ENCODE results near the gene GPATCH8.

Gene GPATCH8

DNA sequence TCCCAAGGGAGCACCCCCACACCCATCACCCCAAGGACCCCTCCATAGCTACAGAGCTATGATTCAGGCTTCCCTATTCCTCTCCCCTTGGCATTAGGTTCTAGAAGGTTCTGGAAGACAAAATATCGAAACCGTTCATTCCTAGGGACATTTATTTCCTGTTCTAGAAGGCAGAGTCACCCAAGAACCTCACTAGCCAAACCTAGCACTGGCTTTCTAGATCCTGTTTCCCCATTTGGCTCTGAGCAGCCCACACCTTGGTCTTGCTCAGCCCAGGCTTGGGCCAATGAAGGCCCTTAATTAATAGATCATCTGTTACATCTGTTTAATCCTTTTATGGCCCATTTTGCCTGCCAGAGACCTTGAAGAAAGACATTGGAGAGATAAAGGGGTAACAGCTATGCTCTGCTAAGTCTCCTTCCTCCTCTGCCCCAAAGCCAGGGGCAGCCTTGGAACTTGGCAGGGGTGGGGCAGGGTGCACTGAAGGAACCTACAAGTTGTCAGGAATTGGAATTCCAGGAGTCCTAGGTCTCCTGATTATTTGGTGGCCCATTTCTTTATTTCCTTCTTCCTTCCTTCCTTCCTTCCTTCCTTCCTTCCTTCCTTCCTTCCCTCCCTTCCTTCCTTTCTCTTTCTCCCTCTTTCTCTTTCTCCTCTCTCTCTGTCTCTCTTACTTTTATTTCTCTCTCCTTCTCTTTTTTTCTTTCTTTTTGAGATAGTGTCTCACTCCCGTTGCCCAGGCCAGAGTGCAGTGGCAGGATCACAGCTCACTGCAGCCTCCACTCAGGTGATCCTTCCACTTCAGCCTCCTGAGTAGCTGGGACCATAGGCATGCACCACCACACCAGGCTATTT is 45.4 kb upstream of the GPATCH8 start:
- H4K20me1 ChIP-seq (ENCODE audit: insufficient read depth, low read length, poor library complexity, severe bottlenecking), result no peaks in the 10 kb centered on the region
- no peaks in the 10 kb centered on the region for H3K79me2 ChIP-seq (ENCODE audit: insufficient read depth, low read length)
- no peaks in the 10 kb centered on the region for H3K27me3 ChIP-seq (ENCODE audit: insufficient read depth, low read length, poor library complexity, severe bottlenecking)
- no peaks in the 10 kb centered on the region for H3K9me3 ChIP-seq (ENCODE audit: insufficient read depth, low read depth, low read length)
- peak overlapping the region; percentile 35 for H3K9ac ChIP-seq (ENCODE audit: low read depth, low read length, poor library complexity, severe bottlenecking)
- H2AFZ ChIP-seq (ENCODE audit: low read length), result peak overlapping the region; percentile 38; the same call in 1 of the 2 replicates
- no peaks in the 10 kb centered on the region for H3K9me2 ChIP-seq (replicated peaks; ENCODE audit: low read depth, low read length)
- H3K4me1 ChIP-seq (ENCODE audit: insufficient read depth, low read length, poor library complexity, severe bottlenecking), result peaks cover 30% of the 10 kb centered on the region
- no peaks in the 10 kb centered on the region for H3K36me3 ChIP-seq (ENCODE audit: insufficient read depth, low read length)
- no peaks in the 10 kb centered on the region for H3F3A ChIP-seq (ENCODE audit: low read depth)
- TF ChIP-seq EZH2phosphoT487 (IDR thresholded peaks at IDR 0.05; ENCODE audit: borderline replicate concordance), result no peak
- TF ChIP-seq, protein P1, sequence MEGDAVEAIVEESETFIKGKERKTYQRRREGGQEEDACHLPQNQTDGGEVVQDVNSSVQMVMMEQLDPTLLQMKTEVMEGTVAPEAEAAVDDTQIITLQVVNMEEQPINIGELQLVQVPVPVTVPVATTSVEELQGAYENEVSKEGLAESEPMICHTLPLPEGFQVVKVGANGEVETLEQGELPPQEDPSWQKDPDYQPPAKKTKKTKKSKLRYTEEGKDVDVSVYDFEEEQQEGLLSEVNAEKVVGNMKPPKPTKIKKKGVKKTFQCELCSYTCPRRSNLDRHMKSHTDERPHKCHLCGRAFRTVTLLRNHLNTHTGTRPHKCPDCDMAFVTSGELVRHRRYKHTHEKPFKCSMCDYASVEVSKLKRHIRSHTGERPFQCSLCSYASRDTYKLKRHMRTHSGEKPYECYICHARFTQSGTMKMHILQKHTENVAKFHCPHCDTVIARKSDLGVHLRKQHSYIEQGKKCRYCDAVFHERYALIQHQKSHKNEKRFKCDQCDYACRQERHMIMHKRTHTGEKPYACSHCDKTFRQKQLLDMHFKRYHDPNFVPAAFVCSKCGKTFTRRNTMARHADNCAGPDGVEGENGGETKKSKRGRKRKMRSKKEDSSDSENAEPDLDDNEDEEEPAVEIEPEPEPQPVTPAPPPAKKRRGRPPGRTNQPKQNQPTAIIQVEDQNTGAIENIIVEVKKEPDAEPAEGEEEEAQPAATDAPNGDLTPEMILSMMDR (conservative IDR thresholded peaks at IDR 0.05; ENCODE audit: low read length), result no peak
- H3K4me2 ChIP-seq (ENCODE audit: low read depth, low read length, poor library complexity, severe bottlenecking), result no peak overlapping the region
- no peak overlapping the region for H3K4me3 ChIP-seq (ENCODE audit: low read length, poor library complexity, severe bottlenecking)

- H3K36me3 ChIP-seq (ENCODE audit: insufficient read depth, low read length), result no peaks in the 10 kb centered on the region
- peak overlapping the region; percentile 88 for H2AFZ ChIP-seq (ENCODE audit: low read length)
- H3K79me2 ChIP-seq (ENCODE audit: insufficient read depth, low read length), result no peaks in the 10 kb centered on the region
- TF ChIP-seq EZH2phosphoT487 (IDR thresholded peaks at IDR 0.05; ENCODE audit: borderline replicate concordance), result no peak
- TF ChIP-seq, protein P1 (conservative IDR thresholded peaks at IDR 0.05; ENCODE audit: low read length), result no peak
- H3K9me3 ChIP-seq (ENCODE audit: insufficient read depth, low read depth, low read length), result no peaks in the 10 kb centered on the region
- H3K4me1 ChIP-seq (ENCODE audit: insufficient read depth, low read length, poor library complexity, severe bottlenecking), result peaks cover 39% of the 10 kb centered on the region
- peak overlapping the region; percentile 35 for H3K9ac ChIP-seq (ENCODE audit: low read depth, low read length, poor library complexity, severe bottlenecking)
- no peak overlapping the region for H3K4me3 ChIP-seq (ENCODE audit: low read length, poor library complexity, severe bottlenecking)
- H4K20me1 ChIP-seq (ENCODE audit: insufficient read depth, low read length, poor library complexity, severe bottlenecking), result no peaks in the 10 kb centered on the region
- H3F3A ChIP-seq (ENCODE audit: low read depth), result no peaks in the 10 kb centered on the region
- no peaks in the 10 kb centered on the region for H3K27me3 ChIP-seq (ENCODE audit: insufficient read depth, low read length, poor library complexity, severe bottlenecking)
- H3K9me2 ChIP-seq (replicated peaks; ENCODE audit: low read depth, low read length), result no peaks in the 10 kb centered on the region
- H3K4me2 ChIP-seq (ENCODE audit: low read depth, low read length, poor library complexity, severe bottlenecking), result peak overlapping the region; percentile 38
Measured at GRCh38 chr17:44547625-44548267, 44.5 kb upstream of the GPATCH8 start.

- H3K4me2 ChIP-seq (ENCODE audit: low read depth, low read length, poor library complexity, severe bottlenecking), result peak overlapping the region; percentile 38
- H3K27me3 ChIP-seq (ENCODE audit: insufficient read depth, low read length, poor library complexity, severe bottlenecking), result no peaks in the 10 kb centered on the region
- H3K9me3 ChIP-seq (ENCODE audit: insufficient read depth, low read depth, low read length), result no peaks in the 10 kb centered on the region
- H2AFZ ChIP-seq (ENCODE audit: low read length), result peak overlapping the region; percentile 88
- H3K36me3 ChIP-seq (ENCODE audit: insufficient read depth, low read length), result no peaks in the 10 kb centered on the region
- H3K4me1 ChIP-seq (ENCODE audit: insufficient read depth, low read length, poor library complexity, severe bottlenecking), result peaks cover 47% of the 10 kb centered on the region
- H3K9me2 ChIP-seq (replicated peaks; ENCODE audit: low read depth, low read length), result no peaks in the 10 kb centered on the region
- H4K20me1 ChIP-seq (ENCODE audit: insufficient read depth, low read length, poor library complexity, severe bottlenecking), result no peaks in the 10 kb centered on the region
- peak overlapping the region; percentile 35 for H3K9ac ChIP-seq (ENCODE audit: low read depth, low read length, poor library complexity, severe bottlenecking)
- H3F3A ChIP-seq (ENCODE audit: low read depth), result no peaks in the 10 kb centered on the region
- H3K4me3 ChIP-seq (ENCODE audit: low read length, poor library complexity, severe bottlenecking), result peak overlapping the region; percentile 6
- TF ChIP-seq EZH2phosphoT487 (IDR thresholded peaks at IDR 0.05; ENCODE audit: borderline replicate concordance), result no peak
- TF ChIP-seq, protein P1 (conservative IDR thresholded peaks at IDR 0.05; ENCODE audit: low read length), result no peak
- H3K79me2 ChIP-seq (ENCODE audit: insufficient read depth, low read length), result no peaks in the 10 kb centered on the region
Measured at GRCh38 chr17:44546671-44547606, 43.7 kb upstream of the GPATCH8 start.
